ENCODE results near the gene CDK11A.
"Not testable (repeated sequence)": the region's sequence is repeated elsewhere in the genome, so short reads cannot be mapped to it uniquely, and the experiment has no call there.

The CDK11A gene

DNA sequence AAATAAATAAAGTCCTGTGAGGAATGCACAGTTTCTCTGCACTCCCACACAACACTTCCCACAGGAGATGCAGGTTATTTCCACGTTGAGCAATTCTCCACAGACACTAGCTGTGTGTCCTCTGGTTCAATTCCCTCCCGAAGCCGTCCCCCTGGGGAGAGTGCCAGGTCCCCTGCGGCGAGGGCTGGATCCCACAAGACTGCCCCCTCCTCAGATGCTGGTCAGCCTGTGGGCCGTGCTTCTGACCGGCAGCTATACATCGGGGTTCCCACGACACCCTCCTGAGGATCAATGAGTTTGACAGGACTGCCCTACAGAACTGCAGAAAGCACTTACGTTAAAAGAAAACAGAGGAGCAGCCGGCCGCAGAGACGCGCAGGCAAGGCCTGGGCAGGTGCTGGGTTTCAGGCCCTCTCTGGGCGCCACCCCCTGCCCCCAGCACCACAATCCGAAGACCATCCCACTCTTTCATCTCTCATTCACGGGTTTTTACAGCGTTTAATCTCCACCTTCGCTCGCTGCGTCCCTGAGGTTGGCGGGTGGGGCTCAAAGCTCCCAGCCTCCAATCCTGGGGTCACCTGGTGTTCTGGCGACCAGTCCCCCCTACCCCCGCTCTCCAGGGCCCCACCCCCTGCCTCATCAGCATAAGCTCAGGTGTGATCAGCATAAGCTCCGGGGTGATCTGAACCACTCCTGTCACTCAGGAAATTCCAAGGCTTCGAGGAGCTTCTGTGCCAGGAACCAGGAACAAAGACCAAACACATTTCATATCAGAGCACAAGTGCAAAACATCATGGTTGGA lies 40.9 kb downstream of the CDK11A start:
- no peak for DNase-seq

DNA sequence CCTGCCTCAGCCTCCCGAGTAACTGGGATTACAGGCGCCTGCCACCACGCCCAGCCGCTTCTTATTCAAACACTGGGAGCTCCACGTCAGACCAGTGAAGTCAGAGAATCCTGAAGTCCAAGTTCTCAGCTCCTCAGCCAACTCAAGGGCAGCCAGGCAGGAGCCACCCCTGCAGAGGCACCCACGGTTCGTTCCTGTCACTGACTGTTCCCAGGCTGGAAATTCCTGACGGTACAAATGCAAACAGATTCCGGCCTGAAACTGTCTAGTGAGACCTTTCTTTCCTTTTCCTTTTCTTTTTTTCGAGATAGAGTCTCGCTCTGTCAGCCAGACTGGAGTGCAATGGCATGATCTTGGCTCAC lies 43.3 kb downstream of the CDK11A start:
- DNase-seq, result no peak

GRCh38 chr1:1680031-1680911 lies 43.9 kb downstream of the CDK11A start:
- no peak for DNase-seq

DNA sequence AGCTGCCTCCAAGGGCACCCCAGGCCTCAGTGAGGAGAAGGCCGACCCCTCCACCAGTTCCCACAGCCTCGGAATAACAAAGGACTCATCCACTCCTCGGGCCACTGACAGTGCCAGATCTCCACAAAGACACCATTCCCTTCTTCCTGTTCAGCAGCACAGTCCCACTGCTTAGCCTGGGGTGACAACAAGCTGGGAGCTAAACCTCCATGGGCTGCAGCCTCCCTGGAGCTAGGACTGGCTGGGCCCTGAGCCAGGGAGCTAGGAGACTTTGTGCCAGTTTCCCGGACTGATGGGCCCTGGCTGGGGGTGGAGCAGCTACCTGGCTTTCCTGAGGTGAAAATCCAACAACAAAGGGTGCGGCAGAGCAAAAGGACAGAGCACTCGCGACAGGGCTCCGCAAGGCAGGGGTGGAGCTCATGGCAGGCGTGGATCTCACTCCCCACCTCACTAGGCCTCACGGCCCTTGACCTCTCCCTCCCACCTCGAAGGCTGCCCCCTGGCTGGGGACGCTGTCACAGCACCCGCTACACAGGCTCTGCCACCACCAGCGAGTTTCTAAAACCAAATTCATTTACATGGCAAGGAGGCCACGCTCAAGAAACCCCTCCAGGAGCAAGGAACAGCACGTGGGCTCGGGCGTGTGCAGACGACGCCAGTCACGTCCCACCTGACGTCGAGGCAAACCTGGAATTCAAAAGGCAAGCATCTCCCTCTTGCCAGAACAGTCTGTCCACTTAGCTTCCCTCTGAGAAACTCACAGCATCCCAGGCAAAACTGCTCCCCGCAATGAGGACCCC lies 45.4 kb downstream of the CDK11A start:
- DNase-seq, result no peak

- no peak for DNase-seq
Measured at GRCh38 chr1:1677718-1678580, 46.2 kb downstream of the CDK11A start.

GRCh38 chr1:1676087-1676486 lies 48.1 kb downstream of the CDK11A start:
- DNase-seq, result not testable (repeated sequence)

GRCh38 chr1:1675218-1675617 lies 48.9 kb downstream of the CDK11A start:
- DNase-seq, result not testable (repeated sequence)

DNA sequence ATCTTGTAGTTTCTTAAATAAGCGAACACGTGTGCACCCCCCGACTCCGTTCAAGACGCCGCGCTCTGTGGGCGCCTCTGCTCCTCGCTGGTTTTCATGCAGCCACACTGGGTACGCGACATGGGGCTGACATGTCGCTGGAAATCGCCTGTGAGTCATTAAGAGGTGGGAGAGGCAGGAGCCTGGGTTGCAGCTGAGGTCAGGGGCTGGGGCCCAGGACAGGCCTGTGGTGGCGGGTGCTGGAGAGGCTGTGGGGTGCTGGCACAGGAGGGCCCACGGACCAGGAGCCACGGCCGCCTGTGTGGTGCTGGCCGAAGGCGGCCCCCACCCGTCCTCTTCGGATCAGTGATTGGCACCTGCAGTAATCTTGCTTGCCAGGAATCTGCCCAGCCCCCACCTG lies 49.4 kb downstream of the CDK11A start:
- not testable (repeated sequence) for DNase-seq

DNA sequence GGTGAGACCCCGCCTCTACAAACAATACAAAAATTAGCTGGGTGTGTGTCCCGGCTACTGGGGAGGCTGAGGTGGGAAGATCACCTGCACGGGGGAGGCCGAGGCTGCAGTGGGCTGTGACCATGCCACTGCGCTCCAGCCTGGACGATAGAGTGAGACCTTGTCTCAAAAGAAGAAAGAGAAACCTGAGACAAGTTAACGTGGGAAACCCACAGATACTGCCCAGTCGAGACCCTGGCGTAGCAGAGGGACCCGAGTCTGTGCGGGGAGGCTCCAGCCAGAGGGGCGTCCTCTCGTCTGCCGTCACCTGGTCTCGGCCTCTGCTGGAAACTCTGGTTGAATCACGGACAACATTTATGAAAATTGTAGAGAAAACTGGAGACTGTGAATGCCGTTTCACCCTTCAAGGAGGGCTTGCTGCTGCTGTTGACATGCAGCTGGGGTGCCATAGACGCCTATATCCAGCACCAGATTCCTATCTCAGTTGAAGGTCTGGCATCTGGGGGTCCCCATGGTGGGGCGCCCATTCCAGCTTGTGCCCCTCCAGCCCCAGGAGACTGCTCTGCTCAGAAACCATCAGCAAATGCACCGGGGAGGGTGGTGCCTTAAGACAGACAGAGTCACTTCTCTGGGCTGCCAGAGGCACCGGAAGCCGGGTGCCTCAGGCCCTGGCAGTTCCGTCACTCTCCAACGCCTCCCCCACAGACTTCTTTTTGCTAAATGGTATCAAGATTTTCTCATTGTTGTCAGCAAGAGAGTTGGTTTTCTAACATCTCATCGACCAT lies 51.8 kb downstream of the CDK11A start:
- DNase-seq, result no peak

GRCh38 chr1:1671365-1672119 lies 52.6 kb downstream of the CDK11A start:
- DNase-seq, result no peak

DNA sequence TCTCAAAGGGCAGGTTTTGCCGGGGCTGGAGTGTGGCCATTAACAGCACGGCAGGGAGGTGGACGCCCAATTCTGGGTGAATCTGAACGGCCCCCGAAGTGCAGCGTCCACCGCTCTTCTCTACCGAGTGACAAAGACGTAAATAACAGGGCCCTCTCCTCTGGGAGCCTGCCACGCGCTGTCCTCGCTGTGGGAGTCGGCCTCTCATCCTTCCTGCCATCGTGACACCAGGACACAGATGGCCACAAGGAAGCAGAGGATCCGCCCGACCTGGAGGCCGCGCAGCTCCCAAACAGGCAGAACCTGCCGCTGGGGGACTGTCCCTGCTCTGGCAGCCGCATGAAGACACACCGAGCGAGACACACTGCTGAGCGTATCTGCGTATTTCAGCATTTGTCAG lies 53.3 kb downstream of the CDK11A start:
- no peak for DNase-seq

DNA sequence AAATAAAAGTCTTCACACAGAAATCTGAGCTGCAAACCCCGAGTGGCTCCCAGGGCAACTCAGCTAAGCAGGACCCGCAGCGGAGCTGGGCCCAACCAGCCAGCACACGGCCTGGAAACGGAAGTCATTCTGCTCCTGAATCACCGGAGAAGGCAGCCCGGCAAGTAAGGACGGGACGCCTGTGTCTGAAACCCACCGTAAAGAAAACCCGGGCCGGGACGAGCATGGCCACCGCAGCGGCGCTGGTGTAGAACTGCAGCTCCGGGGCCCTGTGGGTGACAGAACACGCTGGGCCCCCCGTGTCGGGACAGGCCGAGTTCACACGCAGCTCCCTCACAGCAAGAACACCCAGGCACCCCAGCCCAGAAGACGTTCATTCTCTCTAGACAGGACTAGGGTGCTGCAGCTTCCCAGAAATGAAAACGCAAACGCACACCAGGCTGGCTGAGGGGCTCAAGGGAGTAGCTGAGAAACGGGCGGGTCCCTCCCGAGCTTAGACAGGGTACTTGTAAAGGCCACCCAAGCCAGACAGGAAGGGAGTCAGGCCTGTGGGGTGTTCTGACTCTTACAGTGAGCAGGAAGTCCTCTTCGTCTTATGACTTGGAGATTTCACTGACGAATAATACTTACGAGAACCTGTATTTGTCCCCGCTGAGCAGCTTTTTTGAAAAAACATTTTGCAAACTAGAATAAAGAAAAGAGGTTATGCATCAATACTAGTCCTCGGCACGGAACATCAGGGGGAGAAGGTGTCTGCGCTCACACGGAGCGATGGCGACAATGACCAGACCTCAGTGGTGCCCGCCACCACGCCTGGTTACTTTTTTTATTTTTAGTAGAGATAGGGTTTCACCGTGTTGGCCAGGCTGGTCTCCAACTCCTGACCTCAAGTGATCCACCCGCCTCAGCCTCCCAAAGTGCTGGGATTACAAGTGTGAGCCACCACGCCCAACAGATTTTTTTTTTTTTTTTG lies 54.4 kb downstream of the CDK11A start:
- DNase-seq, result no peak

DNA sequence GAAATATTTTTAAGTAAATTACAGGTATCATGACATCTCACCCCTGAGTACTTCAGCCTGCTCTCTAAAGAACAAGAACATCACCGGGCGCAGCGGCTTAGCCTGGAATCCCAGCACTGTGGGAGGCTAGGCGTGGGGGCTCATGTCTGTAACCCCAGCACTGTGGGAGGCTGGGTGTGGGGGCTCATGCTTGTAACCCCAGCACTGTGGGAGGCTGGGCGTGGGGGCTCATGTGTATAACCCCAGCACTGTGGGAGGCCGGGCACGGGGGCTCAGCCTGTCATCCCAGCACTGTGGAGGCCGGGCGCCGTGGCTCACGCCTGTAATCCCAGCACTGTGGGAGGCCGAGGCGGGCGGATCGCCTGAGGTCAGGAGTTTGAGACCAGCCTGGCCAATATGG lies 57.6 kb downstream of the CDK11A start:
- no peak for DNase-seq

- peak in 1 of 2 experiments; percentile 6 for DNase-seq
Measured at GRCh38 chr1:1665815-1666251, 58.3 kb downstream of the CDK11A start.

- no peak for DNase-seq
Measured at GRCh38 chr1:1664941-1665814, 59.0 kb downstream of the CDK11A start.

DNA sequence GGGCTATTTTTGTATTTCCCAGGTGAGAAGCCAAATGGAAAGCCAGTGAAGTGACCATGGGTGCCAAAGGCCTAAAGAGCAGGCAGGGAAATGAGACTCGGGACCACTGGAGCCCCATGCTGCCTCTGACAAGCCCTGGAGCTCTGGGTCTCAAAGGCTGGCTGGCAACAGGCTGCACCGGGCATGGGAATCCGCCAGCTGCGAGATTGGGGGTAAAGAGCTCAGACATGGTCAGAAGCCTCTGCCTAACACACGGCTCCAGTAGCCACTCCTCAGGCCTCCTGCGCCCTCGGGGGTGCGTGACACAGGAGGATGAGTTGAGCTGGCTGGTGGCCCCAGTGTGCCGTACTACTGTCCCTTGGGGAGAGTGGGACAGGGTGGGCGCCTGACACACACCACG lies 59.8 kb downstream of the CDK11A start:
- DNase-seq, result not testable (repeated sequence)

DNA sequence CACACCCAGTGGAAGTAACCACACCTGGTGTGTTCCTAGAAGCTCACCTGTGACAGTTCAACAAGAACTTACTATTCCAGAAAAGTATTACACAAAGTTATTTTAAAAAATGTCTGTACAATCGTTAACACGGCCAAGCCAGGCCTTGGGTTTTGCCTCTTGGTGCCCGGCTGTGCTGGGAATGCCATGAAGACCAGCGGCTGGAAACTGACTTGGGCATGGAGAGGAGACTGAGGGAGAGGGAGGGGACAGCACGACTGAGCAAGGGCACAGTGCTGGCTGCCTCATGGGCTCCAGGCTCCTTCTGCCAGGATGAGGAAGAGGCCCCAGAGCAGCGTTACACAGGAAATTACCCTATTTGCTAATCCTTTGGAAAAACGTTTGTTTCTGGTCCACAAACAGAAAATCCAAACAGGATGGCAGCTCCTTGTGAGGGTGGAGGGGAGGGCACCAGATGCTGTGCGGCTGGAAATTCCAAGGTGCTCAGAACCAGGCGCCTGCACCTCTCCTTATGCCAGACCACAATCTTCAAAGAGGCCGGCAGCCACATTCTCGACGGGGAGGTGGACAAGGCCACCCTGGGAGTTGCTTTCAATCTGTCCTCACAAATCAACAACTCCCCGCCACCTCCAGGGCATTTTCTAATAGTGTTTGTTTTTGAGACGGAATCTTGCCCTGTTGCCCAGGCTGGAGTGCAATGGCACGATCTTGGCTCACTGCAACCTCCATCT lies 61.2 kb downstream of the CDK11A start:
- DNase-seq, result not testable (repeated sequence)
